NCI-H146 treated with DMSO at 0.1 percent for 48 hours (cell line): ENCODE measurements around the gene ZNF610.

Experiments used
- DNase-seq: peaks from one replicate; lab custom pipeline; 2025; ENCODE audit not compliant: unreplicated experiment; lab: John Stamatoyannopoulos, UW

The ZNF610 gene

DNA sequence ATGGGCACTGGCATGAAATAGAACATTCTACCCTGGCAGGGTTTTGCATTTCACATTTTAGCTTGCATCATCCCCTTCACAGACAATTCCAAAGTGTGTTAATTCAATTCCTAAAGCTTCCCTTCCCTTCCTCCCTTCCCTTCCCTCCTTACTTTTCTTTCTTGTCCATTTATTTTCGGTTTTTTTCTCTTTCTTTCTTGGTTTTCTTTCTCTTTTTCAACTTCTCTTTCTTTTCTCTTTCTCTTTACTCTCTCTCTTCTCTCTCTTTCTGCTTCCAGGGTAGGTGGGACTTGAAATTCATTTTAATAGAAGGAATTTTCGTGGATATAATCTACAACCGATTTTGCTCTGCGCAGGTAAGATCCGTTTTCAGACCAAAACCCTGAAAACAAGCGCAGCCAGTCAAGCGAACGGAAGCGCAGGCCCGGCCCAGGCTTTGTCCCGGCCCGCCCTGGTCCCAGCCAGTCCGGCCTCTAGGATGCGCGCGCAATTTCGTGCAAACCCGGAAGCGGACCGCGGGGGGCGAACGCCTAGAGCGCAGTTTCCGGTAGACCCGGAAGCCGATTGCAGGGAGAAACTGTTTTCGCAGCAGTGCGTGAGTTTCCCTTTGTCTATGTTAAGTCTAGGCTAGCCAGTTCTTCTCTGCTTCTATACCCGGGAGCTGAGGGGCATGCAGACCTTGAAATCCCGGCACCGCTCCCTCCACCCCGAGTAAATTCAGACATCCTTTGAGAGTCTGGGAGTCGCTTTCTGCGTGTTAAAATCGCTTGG is 61.5 kb downstream of the ZNF610 start, which contains the start of gene ZNF528:
Gene ZNF528 (plus strand): TSS at position 540 of the 771 bp plus-strand sequence. CDS start 4,165 bp downstream, outside the sequence.
- DNase-seq, result peak; percentile 80

- no peak for DNase-seq
These were observed 62.0 kb downstream of the ZNF610 start for GRCh38 chr19:52398081-52398441.

- DNase-seq, result no peak
These were observed 74.2 kb downstream of the ZNF610 start for GRCh38 chr19:52410276-52410675.

DNA sequence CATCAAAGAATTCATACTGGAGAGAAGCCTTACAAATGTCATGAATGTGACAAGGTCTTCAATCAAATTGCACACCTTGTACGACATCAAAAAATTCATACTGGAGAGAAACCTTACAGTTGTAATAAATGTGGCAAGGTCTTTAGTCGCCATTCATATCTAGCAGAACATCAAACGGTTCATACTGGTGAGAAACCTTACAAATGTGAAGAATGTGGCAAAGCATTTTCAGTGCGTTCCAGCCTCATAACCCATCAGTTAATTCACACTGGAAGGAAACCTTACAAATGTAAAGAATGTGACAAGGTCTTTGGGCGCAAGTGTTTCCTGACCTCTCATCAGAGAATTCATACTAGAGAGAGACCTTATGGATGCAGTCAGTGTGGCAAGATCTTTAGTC is 79.7 kb downstream of the ZNF610 start:
- DNase-seq, result no peak
